GM18498 (cell line): ENCODE data around the gene ST6GAL1.
A peak's percentile ranks its signal among the peaks of the same experiment; 100 is the strongest.

Experiments used
- ATAC-seq: cut with Tn5 transposase; IDR thresholded peaks from one replicate; pipeline ENCODE4 v1.9.1; 2021; ENCODE audit warnings: mild to moderate bottlenecking, moderate library complexity; ENCODE audit not compliant: unreplicated experiment

ST6GAL1 gene

GRCh38 chr3:187072102-187072501, 141.8 kb downstream of the ST6GAL1 start:
- ATAC-seq = no peak

- ATAC-seq = no peak
These were observed 142.2 kb downstream of the ST6GAL1 start for GRCh38 chr3:187072511-187072910.

- no peak for ATAC-seq
These were observed 143.3 kb downstream of the ST6GAL1 start for GRCh38 chr3:187073581-187074098.

- no peak for ATAC-seq
These were observed 144.5 kb downstream of the ST6GAL1 start for GRCh38 chr3:187074846-187075245.

GRCh38 chr3:187076297-187076696, 146.0 kb downstream of the ST6GAL1 start:
- no peak for ATAC-seq

- no peak for ATAC-seq
These were observed 146.8 kb downstream of the ST6GAL1 start for GRCh38 chr3:187077085-187077484.

GRCh38 chr3:187077537-187077936, 147.2 kb downstream of the ST6GAL1 start:
- ATAC-seq = no peak

- ATAC-seq = peak; percentile 42
These were observed 149.0 kb downstream of the ST6GAL1 start for GRCh38 chr3:187079090-187080022.

GRCh38 chr3:187080799-187081450, 150.6 kb downstream of the ST6GAL1 start:
- no peak for ATAC-seq

- ATAC-seq = no peak
These were observed 152.5 kb downstream of the ST6GAL1 start for GRCh38 chr3:187082758-187083375.

- ATAC-seq = no peak
These were observed 153.8 kb downstream of the ST6GAL1 start for GRCh38 chr3:187084126-187084525.

GRCh38 chr3:187084580-187084979, 154.3 kb downstream of the ST6GAL1 start:
- ATAC-seq = no peak

GRCh38 chr3:187085021-187085666, 154.8 kb downstream of the ST6GAL1 start:
- no peak for ATAC-seq

- ATAC-seq = no peak
These were observed 155.6 kb downstream of the ST6GAL1 start for GRCh38 chr3:187085933-187086332.

GRCh38 chr3:187086831-187087230, 156.5 kb downstream of the ST6GAL1 start:
- ATAC-seq = no peak

GRCh38 chr3:187088701-187089100, 158.4 kb downstream of the ST6GAL1 start:
- ATAC-seq = no peak

GRCh38 chr3:187093320-187093719, 163.0 kb downstream of the ST6GAL1 start:
- ATAC-seq = no peak

- no peak for ATAC-seq
These were observed 168.7 kb downstream of the ST6GAL1 start for GRCh38 chr3:187098923-187099512.

GRCh38 chr3:187101184-187102072, 171.1 kb downstream of the ST6GAL1 start:
- ATAC-seq = peak; percentile 43
